ENCODE results near the gene DACH1. TPM values are rescaled to one million over a fixed set of nuclear protein-coding genes. Genes with fewer than 3 reads are reported as not detected.
"Not testable (repeated sequence)": the region's sequence is repeated elsewhere in the genome, so short reads cannot be mapped to it uniquely, and the experiment has no call there.

The DACH1 gene
- total and polyA plus RNA-seq, 2 donors (not counting 1 experiment from before 2014, with no cell fraction given), result 0.02 to 0.33 TPM

DNA sequence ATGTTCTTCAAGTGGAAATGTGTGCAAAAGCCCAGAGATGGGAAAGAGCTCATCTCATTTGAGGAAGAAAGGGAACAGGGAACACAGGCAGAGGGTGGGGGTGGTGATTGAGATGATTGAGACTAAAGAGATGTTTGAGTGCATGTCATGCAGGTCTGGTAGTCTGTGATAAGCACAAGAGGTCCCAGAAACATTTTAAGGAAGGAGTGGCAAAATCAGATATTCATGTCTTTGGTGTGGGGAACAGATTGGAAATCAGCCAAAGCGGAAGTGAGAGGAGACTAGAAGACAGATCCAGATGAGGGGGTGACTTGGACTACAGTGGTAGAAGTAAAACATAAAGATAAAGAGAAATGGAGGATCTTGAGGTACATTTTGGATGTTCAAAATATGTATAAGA lies 39.4 kb upstream of the DACH1 start:
- Histone ChIP-seq H3K36me3 (ENCODE audit: control insufficient read depth, insufficient read depth, low read length) (no peaks in the 10 kb centered on the region), H3K9me3 (ENCODE audit: control insufficient read depth, insufficient read depth, low read depth, low read length) (no peaks in the 10 kb centered on the region), H3K79me2 (ENCODE audit: control insufficient read depth, insufficient read depth, low read length) (no peaks in the 10 kb centered on the region), H4K20me1 (ENCODE audit: control insufficient read depth, extremely low read depth, insufficient read depth, low read length) (no peaks in the 10 kb centered on the region), H2AFZ (ENCODE audit: low read length) (no peak overlapping the region), H3K4me2 (ENCODE audit: extremely low read depth, insufficient read depth, low read length) (no peak overlapping the region), H3K4me3 (replicated peaks in 1 of 4; ENCODE audit: control extremely low read depth in 1 of 4, insufficient read depth in 1 of 4, low read depth in 3 of 4, low read length in 4 of 4) (no peak overlapping the region), H3K27me3 (ENCODE audit: control insufficient read depth, insufficient read depth, low read length) (no peaks in the 10 kb centered on the region), H3K4me1 (ENCODE audit: control insufficient read depth, extremely low read depth, insufficient read depth, low read length) (no peaks in the 10 kb centered on the region), H3K9ac (ENCODE audit: insufficient read depth, low read length) (no peak overlapping the region), H3K27ac (ENCODE audit: insufficient read depth, low read length) (no peak overlapping the region)
- no peak for DNase-seq (ENCODE audit: low read depth in 2 of 2)
- no peak for TF ChIP-seq EZH2 (IDR thresholded peaks at IDR 0.05; ENCODE audit: low read length, missing control alignments)
- TF ChIP-seq, protein P1, sequence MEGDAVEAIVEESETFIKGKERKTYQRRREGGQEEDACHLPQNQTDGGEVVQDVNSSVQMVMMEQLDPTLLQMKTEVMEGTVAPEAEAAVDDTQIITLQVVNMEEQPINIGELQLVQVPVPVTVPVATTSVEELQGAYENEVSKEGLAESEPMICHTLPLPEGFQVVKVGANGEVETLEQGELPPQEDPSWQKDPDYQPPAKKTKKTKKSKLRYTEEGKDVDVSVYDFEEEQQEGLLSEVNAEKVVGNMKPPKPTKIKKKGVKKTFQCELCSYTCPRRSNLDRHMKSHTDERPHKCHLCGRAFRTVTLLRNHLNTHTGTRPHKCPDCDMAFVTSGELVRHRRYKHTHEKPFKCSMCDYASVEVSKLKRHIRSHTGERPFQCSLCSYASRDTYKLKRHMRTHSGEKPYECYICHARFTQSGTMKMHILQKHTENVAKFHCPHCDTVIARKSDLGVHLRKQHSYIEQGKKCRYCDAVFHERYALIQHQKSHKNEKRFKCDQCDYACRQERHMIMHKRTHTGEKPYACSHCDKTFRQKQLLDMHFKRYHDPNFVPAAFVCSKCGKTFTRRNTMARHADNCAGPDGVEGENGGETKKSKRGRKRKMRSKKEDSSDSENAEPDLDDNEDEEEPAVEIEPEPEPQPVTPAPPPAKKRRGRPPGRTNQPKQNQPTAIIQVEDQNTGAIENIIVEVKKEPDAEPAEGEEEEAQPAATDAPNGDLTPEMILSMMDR (conservative IDR thresholded peaks at IDR 0.05 in 1 of 2, IDR thresholded peaks at IDR 0.05 in 1 of 2; ENCODE audit: low read depth in 1 of 2, low read length in 2 of 2), result no peak

DNA sequence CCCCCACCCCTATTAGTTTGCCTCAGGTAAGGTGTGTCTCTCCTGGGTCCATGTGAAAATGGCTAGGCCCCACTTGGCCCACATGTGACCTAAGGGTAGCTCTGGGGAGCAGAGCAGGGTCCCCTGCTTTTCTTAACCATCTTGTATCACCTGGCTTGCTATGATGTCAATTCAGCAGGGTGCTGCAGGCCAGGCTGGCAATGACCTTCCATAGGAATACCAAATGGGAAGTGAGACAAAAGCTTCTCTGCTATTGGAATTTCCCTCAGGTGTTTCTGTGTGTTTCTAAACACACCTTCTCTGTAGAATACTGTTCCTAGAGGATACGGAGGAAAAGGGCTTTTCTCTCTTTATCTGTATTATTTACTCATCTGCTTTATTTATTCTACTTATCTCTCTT lies 35.7 kb upstream of the DACH1 start:
- Histone ChIP-seq H2AFZ (ENCODE audit: low read length) (no peak overlapping the region), H3K9me3 (ENCODE audit: control insufficient read depth, insufficient read depth, low read depth, low read length) (no peaks in the 10 kb centered on the region), H3K36me3 (ENCODE audit: control insufficient read depth, insufficient read depth, low read length) (no peaks in the 10 kb centered on the region), H3K4me1 (ENCODE audit: control insufficient read depth, extremely low read depth, insufficient read depth, low read length) (no peaks in the 10 kb centered on the region), H3K79me2 (ENCODE audit: control insufficient read depth, insufficient read depth, low read length) (no peaks in the 10 kb centered on the region), H3K4me3 (replicated peaks in 1 of 4; ENCODE audit: control extremely low read depth in 1 of 4, insufficient read depth in 1 of 4, low read depth in 3 of 4, low read length in 4 of 4) (no peak overlapping the region), H4K20me1 (ENCODE audit: control insufficient read depth, extremely low read depth, insufficient read depth, low read length) (no peaks in the 10 kb centered on the region), H3K4me2 (ENCODE audit: extremely low read depth, insufficient read depth, low read length) (no peak overlapping the region), H3K27ac (ENCODE audit: insufficient read depth, low read length) (no peak overlapping the region), H3K9ac (ENCODE audit: insufficient read depth, low read length) (no peak overlapping the region), H3K27me3 (ENCODE audit: control insufficient read depth, insufficient read depth, low read length) (no peaks in the 10 kb centered on the region)
- TF ChIP-seq EZH2 (IDR thresholded peaks at IDR 0.05; ENCODE audit: low read length, missing control alignments), result no peak
- TF ChIP-seq, protein P1 (conservative IDR thresholded peaks at IDR 0.05 in 1 of 2, IDR thresholded peaks at IDR 0.05 in 1 of 2; ENCODE audit: low read depth in 1 of 2, low read length in 2 of 2), result no peak
- no peak for DNase-seq (ENCODE audit: low read depth in 2 of 2)

DNA sequence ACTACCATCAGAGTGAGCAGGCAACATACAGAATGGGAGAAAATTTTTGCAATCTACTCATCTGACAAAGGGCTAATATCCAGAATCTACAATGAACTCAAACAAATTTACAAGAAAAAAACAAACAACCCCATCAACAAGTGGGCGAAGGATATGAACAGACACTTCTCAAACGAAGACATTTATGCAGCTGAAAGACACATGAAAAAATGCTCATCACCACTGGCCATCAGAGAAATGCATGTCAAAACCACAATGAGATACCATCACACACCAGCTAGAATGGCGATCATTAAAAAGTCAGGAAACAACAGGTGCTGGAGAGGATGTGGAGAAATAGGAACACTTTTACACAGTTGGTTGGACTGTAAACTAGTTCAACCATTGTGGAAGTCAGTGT lies 26.5 kb upstream of the DACH1 start:
- not testable (repeated sequence) for H3K4me3 ChIP-seq (replicated peaks in 1 of 4; ENCODE audit: control extremely low read depth in 1 of 4, insufficient read depth in 1 of 4, low read depth in 3 of 4, low read length in 4 of 4); H3K36me3 ChIP-seq (ENCODE audit: control insufficient read depth, insufficient read depth, low read length); H3K4me1 ChIP-seq (ENCODE audit: control insufficient read depth, extremely low read depth, insufficient read depth, low read length); H3K27ac ChIP-seq (ENCODE audit: insufficient read depth, low read length); H3K27me3 ChIP-seq (ENCODE audit: control insufficient read depth, insufficient read depth, low read length); H3K79me2 ChIP-seq (ENCODE audit: control insufficient read depth, insufficient read depth, low read length); H3K9ac ChIP-seq (ENCODE audit: insufficient read depth, low read length); H3K4me2 ChIP-seq (ENCODE audit: extremely low read depth, insufficient read depth, low read length); H3K9me3 ChIP-seq (ENCODE audit: control insufficient read depth, insufficient read depth, low read depth, low read length); H4K20me1 ChIP-seq (ENCODE audit: control insufficient read depth, extremely low read depth, insufficient read depth, low read length); DNase-seq (ENCODE audit: low read depth in 2 of 2); H2AFZ ChIP-seq (ENCODE audit: low read length)

Data from fibroblast of lung (primary cell).